Natural killer cell treated with Interleukin-12 subunit alpha and Interleukin-12 subunit beta and Interleukin-15 and Interleukin-18, amount 100 ng/mL, for 72 hours (primary cell): ENCODE results near the gene ATG12. TPM values are rescaled to one million over a fixed set of nuclear protein-coding genes. Genes with fewer than 3 reads are reported as not detected.
A peak's percentile ranks its signal among the peaks of the same experiment; 100 is the strongest.
"Not testable (repeated sequence)": the region's sequence is repeated elsewhere in the genome, so short reads cannot be mapped to it uniquely, and the experiment has no call there.

Source experiments
- ATAC-seq, 2 donors: fragments of 150-1000 bp; cut with Tn5 transposase in 1 of 2; sonication (Bioruptor Pico), chemical (Tn5 transposase) in 1 of 2; 2 replicates each; pipeline ENCODE4 v1.10.0; 2021
- DNase-seq: peaks from one replicate; pipeline ENCODE4 v3.0.0; 2022; ENCODE audit warnings: low spot score
- H3K27ac Mint-ChIP-seq, 2 donors: 1 replicate in 1 of 2; 2 replicates in 1 of 2; pipeline ENCODE4 v1.8.0; 2022; ENCODE audit warnings: mixed read lengths in 2 of 2, mild to moderate bottlenecking in 1 of 2, moderate library complexity in 1 of 2
- H3K27me3 Mint-ChIP-seq, 2 donors: 1 replicate in 1 of 2; 2 replicates in 1 of 2; pipeline ENCODE4 v1.8.0; 2022; ENCODE audit warnings: mixed read lengths in 2 of 2
- H3K36me3 Mint-ChIP-seq: one replicate; pipeline ENCODE4 v1.8.0; 2022; ENCODE audit warnings: mixed read lengths
- H3K4me1 Mint-ChIP-seq, 2 donors: 1 replicate in 1 of 2; 2 replicates in 1 of 2; pipeline ENCODE4 v1.8.0; 2022; ENCODE audit warnings: low read depth in 2 of 2, mixed read lengths in 2 of 2, mild to moderate bottlenecking in 1 of 2
- H3K4me3 Mint-ChIP-seq: one replicate; pipeline ENCODE4 v1.8.0; 2022; ENCODE audit warnings: mixed read lengths
- H3K9me3 Mint-ChIP-seq: 2 replicates; pipeline ENCODE4 v1.8.0; 2022; ENCODE audit warnings: mixed read lengths
- total RNA-seq, 2 donors: library from RNA; stranded (reverse); gene quantifications; one replicate each; pipeline ENCODE4 v1.2.3, GENCODE V29; 2022

ATG12 gene
- total RNA-seq, 2 donors from 2014 or later, result 35.1 to 63.9 TPM

GRCh38 chr5:115829913-115830312 is 11.5 kb downstream of the ATG12 start:
- no peak overlapping the region for H3K4me3 Mint-ChIP-seq
- no peaks in the 10 kb centered on the region for H3K27me3 Mint-ChIP-seq
- H3K9me3 Mint-ChIP-seq, result peaks cover 6% of the 10 kb centered on the region
- peaks cover 41% of the 10 kb centered on the region for H3K36me3 Mint-ChIP-seq
- no peak overlapping the region for H3K27ac Mint-ChIP-seq
- H3K4me1 Mint-ChIP-seq, result peaks cover 7 to 9% of the 10 kb centered on the region in 2 donors
- DNase-seq, result no peak
- no peak for ATAC-seq

GRCh38 chr5:115825948-115826347 is 15.4 kb downstream of the ATG12 start:
- H3K9me3 Mint-ChIP-seq, result peaks cover 8% of the 10 kb centered on the region
- no peak for ATAC-seq
- no peak for DNase-seq
- H3K4me3 Mint-ChIP-seq, result no peak overlapping the region
- H3K27me3 Mint-ChIP-seq, result peaks cover 9 to 10% of the 10 kb centered on the region in 2 donors
- no peak overlapping the region for H3K27ac Mint-ChIP-seq
- H3K36me3 Mint-ChIP-seq, result peaks cover 30% of the 10 kb centered on the region
- H3K4me1 Mint-ChIP-seq, result peaks cover under 1 to 5% of the 10 kb centered on the region in 2 donors

GRCh38 chr5:115824983-115825382 is 16.4 kb downstream of the ATG12 start:
- not testable (repeated sequence) for H3K27ac Mint-ChIP-seq, H3K4me3 Mint-ChIP-seq

GRCh38 chr5:115820846-115821245 is 20.5 kb downstream of the ATG12 start:
- DNase-seq (no peak), ATAC-seq (no peak)
- H3K9me3 Mint-ChIP-seq, result peaks cover 8% of the 10 kb centered on the region
- no peak overlapping the region for H3K27ac Mint-ChIP-seq
- H3K4me3 Mint-ChIP-seq, result no peak overlapping the region
- peaks cover 6% of the 10 kb centered on the region for H3K36me3 Mint-ChIP-seq
- peaks cover 35 to 57% of the 10 kb centered on the region in 2 donors for H3K27me3 Mint-ChIP-seq
- peaks cover 0 to 3% of the 10 kb centered on the region in 2 donors for H3K4me1 Mint-ChIP-seq

More at GRCh38 chr5:115824983-115825382, 16.4 kb downstream of the ATG12 start:
- Mint-ChIP-seq H3K27me3 (peaks cover 17 to 20% of the 10 kb centered on the region in 2 donors), H3K36me3 (peaks cover 28% of the 10 kb centered on the region)
- H3K4me1 Mint-ChIP-seq, H3K9me3 Mint-ChIP-seq, ATAC-seq, DNase-seq: not testable (repeated sequence)

GRCh38 chr5:115818821-115819220 is 22.5 kb downstream of the ATG12 start:
- H3K27ac Mint-ChIP-seq, result no peak overlapping the region
- DNase-seq (no peak), ATAC-seq (no peak)
- peaks cover 50 to 76% of the 10 kb centered on the region in 2 donors for H3K27me3 Mint-ChIP-seq
- no peaks in the 10 kb centered on the region for H3K9me3 Mint-ChIP-seq
- peaks cover 5% of the 10 kb centered on the region for H3K36me3 Mint-ChIP-seq
- H3K4me3 Mint-ChIP-seq, result no peak overlapping the region
- H3K4me1 Mint-ChIP-seq, result peaks cover 7 to 8% of the 10 kb centered on the region in 2 donors

GRCh38 chr5:115817386-115817785 is 24.0 kb downstream of the ATG12 start:
- H3K36me3 Mint-ChIP-seq, result peaks cover 5% of the 10 kb centered on the region
- peaks cover 9 to 12% of the 10 kb centered on the region in 2 donors for H3K4me1 Mint-ChIP-seq
- ATAC-seq (no peak), DNase-seq (no peak)
- H3K27me3 Mint-ChIP-seq, result peaks cover 53 to 87% of the 10 kb centered on the region in 2 donors
- H3K9me3 Mint-ChIP-seq, result no peaks in the 10 kb centered on the region
- no peak overlapping the region for H3K27ac Mint-ChIP-seq
- no peak overlapping the region for H3K4me3 Mint-ChIP-seq

GRCh38 chr5:115816226-115817081 is 24.9 kb downstream of the ATG12 start, which contains the start of gene CDO1:
TSS of gene CDO1 (minus strand) at chr5:115816659. CDS start at chr5:115816397, 262 bp downstream.
- peaks cover 9 to 12% of the 10 kb centered on the region in 2 donors for H3K4me1 Mint-ChIP-seq
- H3K27ac Mint-ChIP-seq, result no peak within 1 kb of the TSS
- ATAC-seq, result peak; percentile 59 to 63
- peak within 1 kb of the TSS; percentile 58 for H3K4me3 Mint-ChIP-seq
- H3K9me3 Mint-ChIP-seq, result no peaks in the 10 kb centered on the region
- no peak for DNase-seq
- peaks cover 5% of the 10 kb centered on the region for H3K36me3 Mint-ChIP-seq
- H3K27me3 Mint-ChIP-seq, result peaks cover 50 to 86% of the 10 kb centered on the region in 2 donors

- H3K4me3 Mint-ChIP-seq, result no peak overlapping the region
- peaks cover 53 to 86% of the 10 kb centered on the region in 2 donors for H3K27me3 Mint-ChIP-seq
- ATAC-seq (no peak), DNase-seq (no peak)
- H3K9me3 Mint-ChIP-seq, result no peaks in the 10 kb centered on the region
- H3K27ac Mint-ChIP-seq, result no peak overlapping the region
- peaks cover 5% of the 10 kb centered on the region for H3K36me3 Mint-ChIP-seq
- peaks cover 9 to 12% of the 10 kb centered on the region in 2 donors for H3K4me1 Mint-ChIP-seq
Measured at GRCh38 chr5:115815693-115816225, 25.6 kb downstream of the ATG12 start.

- no peak for DNase-seq
- Mint-ChIP-seq H3K9me3 (no peaks in the 10 kb centered on the region), H3K4me1 (peaks cover 9 to 12% of the 10 kb centered on the region in 2 donors), H3K4me3 (peak overlapping the region; percentile 3), H3K27me3 (peaks cover 49 to 81% of the 10 kb centered on the region in 2 donors), H3K27ac (no peak overlapping the region), H3K36me3 (peaks cover 5% of the 10 kb centered on the region)
- ATAC-seq, result no peak
Measured at GRCh38 chr5:115815006-115815692, 26.2 kb downstream of the ATG12 start.

GRCh38 chr5:115813719-115814118 is 27.6 kb downstream of the ATG12 start:
- Mint-ChIP-seq H3K4me3 (no peak overlapping the region), H3K36me3 (peaks cover 5% of the 10 kb centered on the region), H3K9me3 (no peaks in the 10 kb centered on the region), H3K27me3 (peaks cover 46 to 67% of the 10 kb centered on the region in 2 donors), H3K4me1 (peaks cover 9 to 12% of the 10 kb centered on the region in 2 donors), H3K27ac (no peak overlapping the region)
- DNase-seq (no peak), ATAC-seq (peak in 1 of 2 donors; percentile 39)

- peaks cover 5% of the 10 kb centered on the region for H3K36me3 Mint-ChIP-seq
- ATAC-seq, result no peak
- peaks cover 9 to 13% of the 10 kb centered on the region in 2 donors for H3K4me1 Mint-ChIP-seq
- no peaks in the 10 kb centered on the region for H3K9me3 Mint-ChIP-seq
- no peak for DNase-seq
- no peak overlapping the region for H3K4me3 Mint-ChIP-seq
- H3K27me3 Mint-ChIP-seq, result peaks cover 46 to 58% of the 10 kb centered on the region in 2 donors
- no peak overlapping the region for H3K27ac Mint-ChIP-seq
Measured at GRCh38 chr5:115812372-115812771, 29.0 kb downstream of the ATG12 start.

- peaks cover 43 to 55% of the 10 kb centered on the region in 2 donors for H3K27me3 Mint-ChIP-seq
- ATAC-seq, result no peak
- peaks cover 9 to 16% of the 10 kb centered on the region in 2 donors for H3K4me1 Mint-ChIP-seq
- H3K27ac Mint-ChIP-seq, result no peak overlapping the region
- no peaks in the 10 kb centered on the region for H3K9me3 Mint-ChIP-seq
- DNase-seq, result no peak
- H3K36me3 Mint-ChIP-seq, result peaks cover 5% of the 10 kb centered on the region
- no peak overlapping the region for H3K4me3 Mint-ChIP-seq
Measured at GRCh38 chr5:115811406-115811805, 30.0 kb downstream of the ATG12 start.

GRCh38 chr5:115810761-115811160 is 30.6 kb downstream of the ATG12 start:
- Mint-ChIP-seq H3K9me3 (no peaks in the 10 kb centered on the region), H3K4me3 (no peak overlapping the region), H3K4me1 (peaks cover 6 to 16% of the 10 kb centered on the region in 2 donors), H3K27ac (no peak overlapping the region), H3K27me3 (peaks cover 40 to 55% of the 10 kb centered on the region in 2 donors), H3K36me3 (peaks cover 5% of the 10 kb centered on the region)
- DNase-seq (no peak), ATAC-seq (no peak)
